ENCODE results near the gene ACSL3. TPM values are rescaled to one million over a fixed set of nuclear protein-coding genes. Genes with fewer than 3 reads are reported as not detected.

ACSL3 gene
- total RNA-seq, 4 donors from 2014 or later: 38.4 to 57.3 (median 53.5) TPM

DNA sequence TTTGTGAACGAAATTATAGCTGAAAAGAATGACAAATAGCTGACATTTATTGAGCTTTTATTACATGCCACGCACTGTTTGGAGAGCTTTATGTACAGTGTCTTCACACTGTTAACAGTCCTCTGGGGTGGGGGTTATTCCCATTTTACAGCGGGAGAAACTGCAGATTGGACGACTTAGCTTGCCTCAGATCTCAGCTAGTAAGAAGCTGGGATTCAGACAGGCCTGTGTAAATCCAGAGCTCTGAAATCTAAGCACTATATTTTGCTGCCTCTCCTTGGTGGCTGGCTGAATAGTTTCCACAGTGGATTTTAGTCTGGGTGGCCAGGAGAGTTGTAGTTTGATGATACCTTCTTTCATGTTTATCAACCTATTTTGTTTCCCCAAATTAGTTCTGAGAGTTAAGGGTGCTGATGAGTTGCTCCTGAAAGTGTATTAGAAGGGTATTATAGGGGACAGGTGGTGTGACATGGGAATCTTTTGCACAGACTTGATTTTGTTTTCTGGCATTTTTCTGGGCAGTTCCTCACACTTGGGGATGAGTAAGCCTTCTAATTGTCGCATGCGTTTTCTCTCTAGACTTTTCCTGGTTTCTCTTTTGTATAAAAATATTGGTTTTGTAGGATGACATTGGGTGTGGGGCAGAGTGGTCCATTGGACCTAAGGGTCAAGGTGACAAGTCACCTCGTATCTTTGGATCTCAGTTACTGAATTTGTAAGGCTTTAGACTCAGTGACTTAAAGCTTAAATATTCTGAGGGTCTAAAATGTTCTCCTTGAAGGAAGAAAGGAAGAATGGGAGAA lies 1.5 kb downstream of the ACSL3 start:
- TF ChIP-seq EP300 (IDR thresholded peaks at IDR 0.05) (no peak), POLR2A (IDR thresholded peaks at IDR 0.05) (no peak)
- TF ChIP-seq, protein P1, sequence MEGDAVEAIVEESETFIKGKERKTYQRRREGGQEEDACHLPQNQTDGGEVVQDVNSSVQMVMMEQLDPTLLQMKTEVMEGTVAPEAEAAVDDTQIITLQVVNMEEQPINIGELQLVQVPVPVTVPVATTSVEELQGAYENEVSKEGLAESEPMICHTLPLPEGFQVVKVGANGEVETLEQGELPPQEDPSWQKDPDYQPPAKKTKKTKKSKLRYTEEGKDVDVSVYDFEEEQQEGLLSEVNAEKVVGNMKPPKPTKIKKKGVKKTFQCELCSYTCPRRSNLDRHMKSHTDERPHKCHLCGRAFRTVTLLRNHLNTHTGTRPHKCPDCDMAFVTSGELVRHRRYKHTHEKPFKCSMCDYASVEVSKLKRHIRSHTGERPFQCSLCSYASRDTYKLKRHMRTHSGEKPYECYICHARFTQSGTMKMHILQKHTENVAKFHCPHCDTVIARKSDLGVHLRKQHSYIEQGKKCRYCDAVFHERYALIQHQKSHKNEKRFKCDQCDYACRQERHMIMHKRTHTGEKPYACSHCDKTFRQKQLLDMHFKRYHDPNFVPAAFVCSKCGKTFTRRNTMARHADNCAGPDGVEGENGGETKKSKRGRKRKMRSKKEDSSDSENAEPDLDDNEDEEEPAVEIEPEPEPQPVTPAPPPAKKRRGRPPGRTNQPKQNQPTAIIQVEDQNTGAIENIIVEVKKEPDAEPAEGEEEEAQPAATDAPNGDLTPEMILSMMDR (IDR thresholded peaks at IDR 0.05): peak in 1 of 5 experiments; percentile 26
- no peak for DNase-seq (ENCODE audit: low spot score in 2 of 2)
- no peaks in the 10 kb centered on the region for H3K36me3 ChIP-seq
- no peaks in the 10 kb centered on the region for H3K9me3 ChIP-seq
- peak overlapping the region; percentile 76 to 94 (median 91) for H3K27ac ChIP-seq
- peaks cover 0 to 45% (median 31%) of the 10 kb centered on the region in 4 donors for H3K4me1 ChIP-seq
- H3K4me3 ChIP-seq: peak overlapping the region; percentile 79 to 91 (median 84)
- no peaks in the 10 kb centered on the region for H3K27me3 ChIP-seq
- WGBS, 2 donors: 17 to 21% methylated on average over 7 of the region's 7 CpGs

DNA sequence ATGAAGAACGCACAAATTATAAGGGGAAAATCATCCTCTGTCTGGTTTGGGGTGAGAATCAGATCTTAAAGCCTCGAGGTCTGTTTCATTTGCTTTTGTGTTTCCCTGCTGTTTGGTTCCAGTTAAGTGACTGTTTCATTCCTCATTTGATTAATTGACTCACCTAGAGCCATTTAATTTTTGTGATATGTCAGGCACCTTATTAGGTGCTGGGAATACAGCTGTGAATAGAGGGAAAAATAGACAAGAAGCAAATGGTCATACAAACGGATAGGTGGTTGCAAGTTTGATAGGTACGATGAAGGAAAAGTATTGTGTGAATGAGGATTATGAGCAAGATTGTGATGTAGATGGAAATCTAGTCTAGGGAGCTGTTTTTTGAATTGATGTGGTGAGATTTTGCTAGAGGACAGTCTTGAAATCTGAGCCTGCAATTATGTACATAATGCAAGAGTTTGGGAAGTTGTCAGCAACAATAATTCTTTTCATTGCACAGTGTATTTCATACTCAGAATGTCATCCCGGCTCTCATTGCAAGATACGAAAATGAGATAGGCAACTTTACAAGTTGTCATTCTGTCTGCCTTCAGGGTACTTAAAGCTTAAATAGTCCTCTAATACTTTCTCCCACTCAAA lies 2.2 kb downstream of the ACSL3 start:
- Histone ChIP-seq H3K4me1 (peaks cover 0 to 45% (median 32%) of the 10 kb centered on the region in 4 donors), H3K27me3 (no peaks in the 10 kb centered on the region), H3K9me3 (no peaks in the 10 kb centered on the region), H3K36me3 (no peaks in the 10 kb centered on the region), H3K27ac (peak overlapping the region in 2 of 4 donors; percentile 89 to 93), H3K4me3 (no peak overlapping the region)
- TF ChIP-seq EP300 (IDR thresholded peaks at IDR 0.05) (no peak), POLR2A (IDR thresholded peaks at IDR 0.05) (no peak)
- TF ChIP-seq, protein P1 (IDR thresholded peaks at IDR 0.05): no peak
- DNase-seq (ENCODE audit: low spot score in 2 of 2): no peak
- 42 to 48% methylated on average over 6 of the region's 6 CpGs for WGBS, 2 donors

DNA sequence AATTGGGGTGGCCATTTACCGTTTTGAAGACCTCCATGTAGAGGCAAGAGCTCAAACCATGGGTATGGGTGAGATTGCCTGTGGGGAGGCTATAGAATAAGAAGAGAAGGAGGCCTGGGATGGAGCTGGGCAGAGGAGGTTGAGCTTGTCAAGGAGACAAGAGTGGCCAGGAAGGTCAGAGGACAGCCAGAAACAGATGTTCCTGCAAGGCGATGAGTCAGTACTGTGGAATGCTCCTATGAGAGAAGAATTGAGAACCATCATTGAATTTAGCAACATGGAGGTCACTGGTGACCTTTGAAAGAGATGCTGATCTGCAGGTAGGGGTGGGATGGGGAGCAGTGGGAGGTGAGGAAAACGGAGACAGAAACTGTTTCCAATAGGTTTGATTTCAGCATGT lies 3.5 kb downstream of the ACSL3 start:
- Histone ChIP-seq H3K4me3 (no peak overlapping the region), H3K36me3 (no peaks in the 10 kb centered on the region), H3K4me1 (peaks cover 0 to 53% (median 33%) of the 10 kb centered on the region in 4 donors), H3K27ac (no peak overlapping the region), H3K27me3 (no peaks in the 10 kb centered on the region), H3K9me3 (no peaks in the 10 kb centered on the region)
- TF ChIP-seq POLR2A (IDR thresholded peaks at IDR 0.05): no peak
- no peak for TF ChIP-seq EP300 (IDR thresholded peaks at IDR 0.05)
- TF ChIP-seq, protein P1 (IDR thresholded peaks at IDR 0.05): no peak
- peak in 1 of 2 donors; percentile 24 for DNase-seq (ENCODE audit: low spot score in 2 of 2)
- WGBS, 2 donors: 69 to 73% methylated on average over 3 of the region's 3 CpGs

DNA sequence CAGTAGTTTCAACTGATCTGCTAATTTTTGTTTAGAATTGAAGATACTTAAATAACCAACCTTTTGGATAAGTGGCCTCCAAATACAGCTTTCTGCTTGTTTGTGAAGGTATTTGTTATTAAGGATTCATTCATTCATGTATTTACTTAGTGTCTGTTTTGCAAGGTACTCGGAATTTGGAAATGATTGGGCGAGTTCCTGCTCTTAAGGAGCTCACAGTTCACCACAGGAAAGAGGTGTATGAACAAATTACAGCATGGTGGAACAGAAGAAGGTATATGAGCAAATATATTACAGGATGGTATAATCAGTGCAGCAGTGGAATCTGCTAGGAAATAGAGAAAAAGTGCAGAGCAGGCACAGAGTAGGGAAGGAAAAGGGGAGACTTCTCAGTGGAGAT lies 4.5 kb downstream of the ACSL3 start:
- Histone ChIP-seq H3K4me1 (peaks cover 0 to 53% (median 33%) of the 10 kb centered on the region in 4 donors), H3K27me3 (no peaks in the 10 kb centered on the region), H3K27ac (no peak overlapping the region), H3K9me3 (no peaks in the 10 kb centered on the region), H3K36me3 (no peaks in the 10 kb centered on the region), H3K4me3 (no peak overlapping the region)
- TF ChIP-seq, protein P1 (IDR thresholded peaks at IDR 0.05): no peak
- TF ChIP-seq EP300 (IDR thresholded peaks at IDR 0.05) (no peak), POLR2A (IDR thresholded peaks at IDR 0.05) (no peak)
- DNase-seq (ENCODE audit: low spot score in 2 of 2): no peak
- WGBS, 2 donors: 76 to 80% methylated on average over 2 of the region's 2 CpGs
